GM12878 (cell line): ENCODE results near the gene NTM. TPM values are rescaled to one million over a fixed set of nuclear protein-coding genes. Genes with fewer than 3 reads are reported as not detected.

Experiments
- ATAC-seq: fragments of 200-7000 bp; cut with Tn5 transposase; 3 replicates; pipeline ENCODE4 v1.9.1; 2020; ENCODE audit warnings: mild to moderate bottlenecking, moderate library complexity
- BruUV-seq: library from RNA; stranded (reverse); fragments of 400-500 nt; replicated peaks from 2 replicates; lab custom pipeline; 2021; lab: Mats Ljungman, UMichigan
- CTCF ChIA-PET: fragments of 300-600 bp; sonication (Branson Sonifier 250); formaldehyde crosslinking; extraction: SDS; loops from one replicate; lab custom pipeline; 2021; ENCODE audit warnings: inconsistent platforms; lab: Yijun Ruan, JAX
- POLR2A ChIA-PET: fragments of 350-600 bp; formaldehyde crosslinking; extraction: SDS; loops from one replicate; lab custom pipeline; 2021; ENCODE audit warnings: inconsistent platforms; lab: Charles Lee
- RAD21 ChIA-PET: fragments of 300-600 bp; sonication (Branson Sonifier 250); formaldehyde crosslinking; loops from one replicate; lab custom pipeline; 2023; ENCODE audit warnings: antibody characterized with exemption; ENCODE audit not compliant: unreplicated experiment; lab: Charles Lee
- SMC1A ChIA-PET: fragments of 300-600 bp; sonication (Branson Sonifier 250); formaldehyde crosslinking; loops from one replicate; lab custom pipeline; 2023; ENCODE audit not compliant: unreplicated experiment, uncharacterized antibody; lab: Charles Lee
- DNase-seq: peaks from one replicate; pipeline ENCODE4 v3.0.0-alpha.2; 2011; ENCODE audit warnings: low read depth, low spot score
- FAIRE-seq: peaks from 3 replicates; lab custom pipeline; 2011; peaks lifted over from hg19 to GRCh38; lab: Jason Lieb, UNC
- H2AFZ ChIP-seq: 2 replicates; pipeline ENCODE4 v1.6.0; 2011; ENCODE audit warnings: low read depth, low read length, control low read depth; ENCODE audit not compliant: control insufficient read depth
- H3K27ac ChIP-seq: 2 replicates; pipeline ENCODE4 v1.5.1; 2011; ENCODE audit warnings: control low read depth; ENCODE audit not compliant: control insufficient read depth, insufficient read depth
- H3K27me3 ChIP-seq, 2 experiments: replicated peaks in 1 of 2; 2 replicates each; pipeline versions ENCODE4 v1.6.0 to v1.6.1; 2011; ENCODE audit warnings: low read length in 1 of 2; ENCODE audit not compliant: control insufficient read depth in 2 of 2, insufficient read depth in 2 of 2
- H3K36me3 ChIP-seq, 2 experiments: 2 replicates each; pipeline ENCODE4 v1.5.1; 2011; ENCODE audit warnings: low read length in 1 of 2; ENCODE audit not compliant: control insufficient read depth in 2 of 2, insufficient read depth in 2 of 2
- H3K4me1 ChIP-seq: 2 replicates; pipeline ENCODE4 v1.6.1; 2011; ENCODE audit warnings: mild to moderate bottlenecking, low read length, moderate library complexity, mixed read lengths; ENCODE audit not compliant: control insufficient read depth, insufficient read depth
- H3K4me2 ChIP-seq: 2 replicates; pipeline ENCODE4 v1.6.0; 2011; ENCODE audit warnings: control low read depth; ENCODE audit not compliant: control insufficient read depth, insufficient read depth
- H3K4me3 ChIP-seq: fragments of 200-600 bp; sonication (generic); 2 replicates; pipeline ENCODE4 v1.5.1; 2016
- H3K79me2 ChIP-seq: 2 replicates; pipeline ENCODE4 v1.6.0; 2011; ENCODE audit warnings: low read length; ENCODE audit not compliant: control insufficient read depth, insufficient read depth
- H3K9ac ChIP-seq: 2 replicates; pipeline ENCODE4 v1.8.0; 2011; ENCODE audit warnings: low read length, control low read depth, mixed read lengths; ENCODE audit not compliant: control insufficient read depth, insufficient read depth
- H3K9me3 ChIP-seq: replicated peaks from 3 replicates; pipeline ENCODE4 v1.5.1; 2011; ENCODE audit warnings: mild to moderate bottlenecking, low read length; ENCODE audit not compliant: control insufficient read depth, insufficient read depth
- H4K20me1 ChIP-seq: 2 replicates; pipeline ENCODE4 v1.6.0; 2011; ENCODE audit not compliant: control insufficient read depth, insufficient read depth
- CREM ChIP-seq: IDR thresholded peaks from 2 replicates; pipeline ENCODE4 v1.6.1; 2014; ENCODE audit warnings: antibody characterized with exemption, low read depth
- GATAD2B ChIP-seq: fragments of 450-650 bp; conservative IDR thresholded peaks from 2 replicates; pipeline ENCODE4 v1.6.1; 2017; ENCODE audit warnings: low read depth, mild to moderate bottlenecking, moderate library complexity
- HDAC2 ChIP-seq: fragments of 200-600 bp; sonication (generic); IDR thresholded peaks from 2 replicates; pipeline ENCODE4 v1.6.1; 2017
- IRF4 ChIP-seq: IDR thresholded peaks from 2 replicates; pipeline ENCODE4 v1.6.1; 2011; ENCODE audit warnings: low read depth, low read length
- PAX8 ChIP-seq: fragments of 450-650 bp; IDR thresholded peaks from 2 replicates; pipeline ENCODE4 v1.6.1; 2017; ENCODE audit warnings: mild to moderate bottlenecking, moderate library complexity
- POLR2AphosphoS5 ChIP-seq: IDR thresholded peaks from 2 replicates; pipeline ENCODE4 v1.6.1; 2011; ENCODE audit warnings: mild to moderate bottlenecking, low read length, inconsistent platforms
- TBL1XR1 ChIP-seq: IDR thresholded peaks from 2 replicates; pipeline ENCODE4 v1.6.1; 2012; ENCODE audit warnings: low read depth, low read length, improper control_type of control experiment
- ZNF217 ChIP-seq: fragments of 450-650 bp; IDR thresholded peaks from 2 replicates; pipeline ENCODE4 v1.6.1; 2017; ENCODE audit warnings: antibody characterized with exemption, mild to moderate bottlenecking
- ZNF687 ChIP-seq: fragments of 450-650 bp; IDR thresholded peaks from 2 replicates; pipeline ENCODE4 v1.6.1; 2017; ENCODE audit warnings: mild to moderate bottlenecking, moderate library complexity
- ZSCAN29 ChIP-seq: fragments of 450-650 bp; IDR thresholded peaks from 2 replicates; pipeline ENCODE4 v1.6.1; 2017; ENCODE audit warnings: mild to moderate bottlenecking, moderate library complexity
- WGBS: methylation state at CpG from one replicate; pipeline ENCODE4 v1.1.6; 2016; ENCODE audit warnings: low lambda C conversion rate; ENCODE audit not compliant: insufficient replicate concordance, insufficient coverage; ENCODE audit errors: missing lambda C conversion rate; 5-methylcytosine and 5-hydroxymethylcytosine counted together
- in situ Hi-C: fragments of 300-500 bp; cut with MboI; formaldehyde crosslinking; loops from 9 replicates; pipeline ENCODE4 v1.14.3; 2018; ENCODE audit warnings: mixed read lengths
- intact Hi-C: fragments of 100-400 bp; cut with micrococcal nuclease; formaldehyde crosslinking; loops from one replicate; pipeline ENCODE4 v1.14.2; 2022; ENCODE audit not compliant: unreplicated experiment
- polyA plus RNA-seq, 11 experiments: library from polyadenylated mRNA; depleted of rRNA in 4 of 11; unstranded in 6 of 11; stranded (reverse) in 5 of 11; fragments of >200 nt; fragmentation: Nextera tagmentation in 4 of 11; fragmentation: Illumina TruSeq in 1 of 11; extraction: Ambion mirVana in 4 of 11; extraction: Trizol in 1 of 11; gene quantifications; 1 replicate in 1 of 11; 2 replicates in 10 of 11; pipeline versions ENCODE4 v1.2.1 to v1.2.3, GENCODE V29; 2011 to 2016; ENCODE audit warnings: inconsistent platforms in 2 of 11, missing spikeins in 2 of 11, low read depth in 1 of 11
- total RNA-seq, 4 experiments: library from RNA; depleted of rRNA in 3 of 4; stranded (reverse); fragments of >200 nt in 3 of 4; fragmentation: Illumina TruSeq in 1 of 4; extraction: Trizol in 1 of 4; gene quantifications; 2 replicates each; pipeline versions ENCODE4 v1.2.1 to v1.2.3, GENCODE V29; 2013 to 2021

NTM gene
- total and polyA plus RNA-seq, 10 of the 15 experiments (the other 5 are each of a cell fraction or from before 2014, with no cell fraction given) = not detected

GRCh38 chr11:131785801-131786200 lies 415.4 kb downstream of the NTM start:
- H3K9me3 ChIP-seq = no peaks in the 10 kb centered on the region
- no peaks in the 10 kb centered on the region; a peak in 1 of 4 replicates for H3K27me3 ChIP-seq
- in situ Hi-C loops = no loop called here
- FAIRE-seq = no peak
- no peak overlapping the region for H3K9ac ChIP-seq
- ChIA-PET CTCF (interaction anchor here (1.6 kb wide), 1 partner anchor 38 kb away, joined by 7 read pairs; no protein-coding TSS in a partner anchor), SMC1A (no interaction called here), RAD21 (no interaction called here)
- no peaks in the 10 kb centered on the region for H4K20me1 ChIP-seq
- H3K4me1 ChIP-seq = no peaks in the 10 kb centered on the region
- no peaks in the 10 kb centered on the region for H3K79me2 ChIP-seq
- no peak for ATAC-seq
- 43% methylated on average over 7 of the region's 7 CpGs for WGBS
- no peak overlapping the region for H3K4me3 ChIP-seq
- BruUV-seq = no TSS peak
- TF ChIP-seq TBL1XR1 (no peak), CREM (no peak), IRF4 (no peak), ZNF687 (no peak), GATAD2B (no peak), HDAC2 (no peak), PAX8 (no peak), ZSCAN29 (no peak), POLR2AphosphoS5 (no peak), ZNF217 (no peak)
- TF ChIP-seq, all 136 proteins: peak for 0
- Histone ChIP-seq H3K4me2 (no peak overlapping the region), H2AFZ (no peak overlapping the region), H3K27ac (no peak overlapping the region), H3K36me3 (no peaks in the 10 kb centered on the region)
- intact Hi-C loops = no loop called here
- POLR2A ChIA-PET = no interaction called here
- no peak for DNase-seq
